Measurements from ENCODE around the gene PEA15.

Gene PEA15

GRCh38 chr1:160179336-160179735 lies 25.8 kb upstream of the PEA15 start:
- DNase-seq (ENCODE audit: low read depth): no peak

- no peak for DNase-seq (ENCODE audit: low read depth)
Observed at GRCh38 chr1:160186246-160186645, 18.9 kb upstream of the PEA15 start.

- no peak for DNase-seq (ENCODE audit: low read depth)
Observed at GRCh38 chr1:160186729-160187128, 18.5 kb upstream of the PEA15 start.

GRCh38 chr1:160187407-160187806 lies 17.8 kb upstream of the PEA15 start:
- no peak for DNase-seq (ENCODE audit: low read depth)

- DNase-seq (ENCODE audit: low read depth): no peak
Observed at GRCh38 chr1:160188341-160188740, 16.8 kb upstream of the PEA15 start.

- DNase-seq (ENCODE audit: low read depth): no peak
Observed at GRCh38 chr1:160189649-160190625, 15.2 kb upstream of the PEA15 start, which contains the start of gene CASQ1. Gene CASQ1 (plus strand): TSS chr1:160190575. CDS start chr1:160190752, 177 bp downstream.

- DNase-seq (ENCODE audit: low read depth): no peak
Observed at GRCh38 chr1:160191756-160192155, 13.4 kb upstream of the PEA15 start.

GRCh38 chr1:160192234-160192633 lies 12.9 kb upstream of the PEA15 start:
- no peak for DNase-seq (ENCODE audit: low read depth)

GRCh38 chr1:160193091-160193819 lies 11.9 kb upstream of the PEA15 start:
- DNase-seq (ENCODE audit: low read depth): peak; percentile 74

GRCh38 chr1:160193832-160194736 lies 11.1 kb upstream of the PEA15 start:
- DNase-seq (ENCODE audit: low read depth): no peak

GRCh38 chr1:160194737-160195059 lies 10.5 kb upstream of the PEA15 start:
- DNase-seq (ENCODE audit: low read depth): no peak

- no peak for DNase-seq (ENCODE audit: low read depth)
Observed at GRCh38 chr1:160196143-160196542, 9.0 kb upstream of the PEA15 start.

GRCh38 chr1:160197231-160197630 lies 8.0 kb upstream of the PEA15 start:
- DNase-seq (ENCODE audit: low read depth): no peak

GRCh38 chr1:160200786-160201185 lies 4.4 kb upstream of the PEA15 start:
- no peak for DNase-seq (ENCODE audit: low read depth)

GRCh38 chr1:160204526-160205241 lies 500 bp upstream of the PEA15 start:
- DNase-seq (ENCODE audit: low read depth): no peak

- DNase-seq (ENCODE audit: low read depth): peak; percentile 50
Observed at GRCh38 chr1:160206036-160206389, 829 bp downstream of the PEA15 start.

- no peak for DNase-seq (ENCODE audit: low read depth)
Observed at GRCh38 chr1:160206421-160207117, 1.4 kb downstream of the PEA15 start.

- DNase-seq (ENCODE audit: low read depth): no peak
Observed at GRCh38 chr1:160207118-160207650, 2.0 kb downstream of the PEA15 start.

GRCh38 chr1:160207771-160208556 lies 2.8 kb downstream of the PEA15 start:
- no peak for DNase-seq (ENCODE audit: low read depth)

Measured in activated T-cell treated with anti-CD3 and anti-CD28 coated beads for 48 hours (primary cell).